NCI-H146 treated with DMSO at 0.1 percent for 48 hours (cell line): ENCODE results near the gene PHF2.
"Not testable (repeated sequence)": the region's sequence is repeated elsewhere in the genome, so short reads cannot be mapped to it uniquely, and the experiment has no call there.

Experiments used
- DNase-seq: peaks from one replicate; lab custom pipeline; 2025; ENCODE audit not compliant: unreplicated experiment; lab: John Stamatoyannopoulos, UW

Gene PHF2

DNA sequence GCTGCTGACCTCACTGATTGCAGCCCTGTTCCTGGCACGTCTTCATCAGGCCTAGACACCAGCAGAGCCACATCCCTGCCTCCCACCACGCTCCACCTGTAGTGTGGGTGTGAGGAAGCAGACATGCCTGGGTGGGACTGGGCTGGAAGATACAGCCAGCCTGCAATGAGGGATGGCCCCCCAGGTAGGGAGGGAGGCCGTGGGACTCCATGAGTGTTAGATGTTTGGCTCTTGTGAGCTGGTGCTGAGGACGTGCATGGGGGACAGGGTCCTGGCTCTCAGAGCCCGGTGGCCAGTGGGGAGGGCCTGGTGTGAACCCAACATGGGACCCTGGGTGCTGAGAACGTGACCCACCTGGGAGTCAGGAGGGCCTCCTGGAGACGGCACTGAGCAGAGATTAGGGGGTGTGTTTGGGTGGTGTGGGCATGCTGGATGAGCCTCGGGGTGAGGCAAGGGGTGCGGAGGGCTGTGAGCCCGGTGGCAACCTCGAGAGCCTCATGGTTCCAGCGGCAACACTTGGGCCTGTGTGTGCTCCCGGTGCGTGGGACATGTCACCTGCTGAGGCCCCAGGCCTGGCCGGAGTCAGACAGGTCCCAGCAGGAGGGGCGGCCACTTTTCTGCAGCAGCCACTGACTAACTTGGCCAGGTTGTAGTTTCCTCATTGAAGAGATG is 87.6 kb downstream of the PHF2 start:
- no peak for DNase-seq

DNA sequence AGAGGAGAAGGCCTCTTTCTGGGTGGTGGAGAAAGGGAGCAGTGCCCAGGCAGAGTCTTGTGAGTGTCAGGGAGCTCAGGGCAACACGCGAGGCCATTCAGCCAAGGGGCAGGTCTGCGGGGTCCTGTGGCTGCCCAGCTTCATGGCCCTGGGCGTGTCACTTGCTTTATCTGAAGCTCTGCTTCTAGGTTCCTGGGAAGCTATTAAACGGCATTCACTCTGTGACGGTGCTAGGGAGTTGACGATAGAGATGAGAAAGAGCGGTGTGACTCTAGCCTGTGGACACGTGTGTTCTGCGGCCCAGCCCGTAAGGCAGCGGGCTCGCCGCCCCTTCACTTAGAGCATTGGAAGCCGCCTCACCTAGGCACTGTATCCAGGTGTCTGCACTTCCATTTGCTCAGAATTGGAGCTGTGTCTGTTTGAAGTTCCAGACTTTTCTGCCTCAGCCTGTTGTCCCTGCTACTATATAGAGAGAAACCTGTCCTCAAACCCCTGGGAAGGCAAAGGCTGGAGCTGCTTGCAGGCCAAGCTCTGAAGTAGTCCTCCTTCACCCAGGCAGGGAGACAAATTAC is 88.3 kb downstream of the PHF2 start:
- no peak for DNase-seq

GRCh38 chr9:93665128-93665636 is 88.8 kb downstream of the PHF2 start:
- DNase-seq, result no peak

GRCh38 chr9:93665637-93666438 is 89.5 kb downstream of the PHF2 start:
- DNase-seq, result no peak

DNA sequence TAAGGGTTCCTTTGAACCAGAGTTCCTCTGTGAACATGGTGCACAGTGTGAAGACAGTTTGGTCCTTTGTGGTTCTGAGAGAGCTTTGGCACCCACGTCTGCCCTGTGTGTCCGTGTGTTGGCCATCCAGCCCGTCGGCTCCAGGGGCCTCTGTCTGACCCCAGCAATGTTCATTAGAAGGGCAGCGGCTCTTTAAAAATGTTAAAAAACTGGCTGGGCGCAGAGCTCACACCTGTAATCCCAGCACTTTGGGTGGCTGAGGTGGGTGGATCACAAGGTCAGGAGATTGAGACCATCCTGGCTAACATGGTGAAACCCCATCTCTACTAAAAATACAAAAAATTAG is 90.0 kb downstream of the PHF2 start:
- not testable (repeated sequence) for DNase-seq

- DNase-seq, result no peak
These were observed 90.6 kb downstream of the PHF2 start for GRCh38 chr9:93667006-93667405.

DNA sequence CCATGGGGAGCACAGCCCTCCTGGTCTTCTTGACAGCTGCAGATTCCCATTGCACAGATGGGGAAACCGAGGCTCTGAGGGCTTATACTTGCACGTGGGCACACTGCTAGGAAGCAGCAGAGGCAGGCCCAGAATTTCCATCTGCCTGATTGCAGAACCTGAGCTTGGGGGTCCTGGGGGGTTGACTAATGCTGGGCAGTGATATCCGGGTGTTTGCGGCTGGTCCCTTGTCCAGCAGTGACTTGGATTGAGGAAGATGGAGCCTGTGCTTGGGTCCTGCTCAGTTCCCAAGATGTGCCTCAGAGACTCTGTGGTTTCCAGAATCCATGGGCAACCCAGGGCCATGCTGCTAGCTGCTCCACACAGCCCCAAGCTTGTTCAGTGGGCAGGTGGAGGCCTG is 91.2 kb downstream of the PHF2 start:
- DNase-seq, result no peak

DNA sequence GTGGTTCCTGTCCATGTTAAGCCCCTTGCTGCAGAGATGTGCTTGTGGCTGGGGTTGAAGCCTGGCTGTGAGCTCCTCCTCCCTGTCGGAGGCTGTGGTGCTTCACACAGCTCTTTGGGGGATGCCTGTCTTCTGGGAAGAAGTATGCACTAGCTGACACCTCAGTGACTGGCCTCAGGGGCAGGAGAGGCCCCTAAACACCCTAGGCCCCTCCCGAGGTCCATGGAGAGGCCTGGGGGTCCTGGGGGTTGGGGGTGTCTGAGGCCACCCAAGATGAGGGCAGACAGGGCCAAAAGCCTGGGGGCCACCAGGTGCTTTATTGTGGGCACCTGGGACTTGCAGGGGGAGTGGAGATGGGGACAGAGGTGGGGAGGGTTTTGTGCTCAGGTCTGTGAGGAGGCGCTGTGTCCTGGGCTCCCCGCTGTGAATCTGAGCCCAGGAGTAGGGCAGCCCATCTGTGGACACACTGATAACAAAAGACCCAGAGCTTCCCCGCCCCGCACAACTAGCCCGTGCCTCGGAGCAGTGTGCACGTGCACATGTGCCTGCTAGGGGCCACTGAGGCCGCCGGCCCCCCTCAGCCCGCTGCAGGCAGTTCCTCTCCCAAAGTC is 92.0 kb downstream of the PHF2 start:
- no peak for DNase-seq

DNA sequence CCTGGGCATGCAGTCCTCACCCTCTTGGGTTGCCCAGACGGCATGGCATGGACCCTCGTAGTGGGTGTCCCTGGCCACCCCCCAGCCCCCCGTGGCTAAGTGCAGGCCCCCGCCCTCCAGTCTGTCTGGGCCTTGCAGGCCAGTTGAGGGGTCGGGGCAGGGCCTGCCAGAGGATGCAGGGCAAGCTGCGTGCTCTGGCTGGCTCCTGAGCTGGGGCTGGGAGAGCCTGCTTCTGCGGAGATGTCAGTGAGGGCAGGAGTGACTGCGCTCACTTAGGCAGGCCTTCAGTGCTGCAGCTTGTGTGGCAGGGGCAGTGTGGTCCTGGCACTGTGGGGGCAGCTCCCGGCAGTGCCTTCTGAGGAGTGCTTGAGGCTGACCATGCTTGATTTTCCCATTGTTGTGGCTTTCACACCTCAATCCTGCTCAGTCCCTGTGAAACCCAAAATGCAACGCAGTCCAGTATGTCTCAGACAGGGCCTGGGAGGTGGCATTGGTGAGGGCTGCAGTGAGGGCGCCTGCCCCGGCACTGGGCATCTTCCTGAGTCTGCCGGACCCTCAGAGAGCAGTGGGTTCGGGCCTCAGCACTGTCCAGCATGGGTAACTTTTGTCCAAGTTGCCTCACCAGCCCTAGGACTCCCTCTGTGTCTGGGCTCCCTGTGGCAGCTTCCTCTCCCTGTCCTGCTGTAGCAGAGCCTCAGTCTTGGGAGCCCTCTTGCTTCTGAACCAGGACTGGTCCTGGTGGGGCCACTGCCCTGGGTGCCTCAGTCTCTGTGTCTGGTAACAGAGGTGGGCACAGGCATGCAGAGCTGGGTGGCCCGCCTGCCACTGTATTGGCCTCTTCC is 93.0 kb downstream of the PHF2 start:
- DNase-seq, result no peak

- no peak for DNase-seq
These were observed 93.5 kb downstream of the PHF2 start for GRCh38 chr9:93669958-93670207.

GRCh38 chr9:93670208-93671019 is 94.0 kb downstream of the PHF2 start:
- DNase-seq, result no peak

DNA sequence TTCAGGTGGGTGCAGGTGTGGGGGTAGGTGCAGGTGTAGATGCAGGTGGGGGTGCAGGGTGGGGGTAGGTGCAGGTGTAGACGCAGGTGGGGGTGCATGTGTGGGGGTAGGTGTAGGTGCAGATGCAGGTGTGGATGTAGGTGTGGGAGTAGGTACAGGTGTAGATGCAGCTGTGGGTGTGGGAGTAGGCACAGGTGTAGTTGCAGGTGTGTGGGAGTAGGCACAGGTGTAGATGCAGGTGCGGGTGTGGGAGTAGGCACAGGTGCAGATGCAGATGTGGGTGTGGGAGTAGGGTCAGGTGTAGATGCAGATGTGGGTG is 94.6 kb downstream of the PHF2 start:
- no peak for DNase-seq

GRCh38 chr9:93672330-93673020 is 96.1 kb downstream of the PHF2 start:
- not testable (repeated sequence) for DNase-seq

DNA sequence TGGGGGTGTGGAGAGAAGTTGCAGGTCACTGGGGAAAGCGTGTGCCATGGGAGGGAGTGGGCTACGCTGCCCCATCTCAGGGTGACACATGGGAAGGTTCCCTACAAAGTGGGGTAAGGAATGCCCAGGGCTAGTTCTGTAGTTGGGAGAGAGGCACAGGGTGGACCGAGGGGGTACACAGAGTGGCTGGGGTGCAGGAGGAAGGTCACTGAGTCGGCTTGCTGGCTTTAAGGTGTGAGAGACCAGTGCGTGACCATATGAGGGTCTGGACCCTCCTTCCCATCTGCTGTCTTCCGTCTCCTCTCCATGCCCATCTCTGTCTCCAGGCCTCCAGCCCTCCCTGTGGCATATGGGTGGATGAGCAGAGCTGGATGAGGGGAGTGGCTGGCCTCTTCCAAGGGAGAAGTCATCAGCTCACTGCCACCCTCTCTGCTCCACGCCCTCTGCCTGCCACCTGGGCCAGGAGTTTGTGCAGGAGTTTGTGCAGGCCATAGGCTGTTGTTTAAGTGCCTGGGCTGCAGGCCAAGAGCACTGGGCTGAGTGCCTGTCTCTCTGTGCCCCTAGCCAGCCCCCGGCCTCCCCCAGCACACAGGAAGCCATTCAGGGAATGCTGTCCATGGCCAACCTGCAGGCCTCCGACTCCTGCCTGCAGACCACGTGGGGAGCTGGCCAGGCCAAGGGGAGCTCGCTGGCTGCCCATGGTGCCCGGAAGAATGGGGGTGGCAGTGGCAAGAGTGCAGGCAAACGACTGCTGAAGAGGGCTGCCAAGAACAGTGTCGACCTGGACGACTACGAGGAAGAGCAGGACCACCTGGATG is 96.8 kb downstream of the PHF2 start:
- DNase-seq, result no peak

- DNase-seq, result no peak
These were observed 97.5 kb downstream of the PHF2 start for GRCh38 chr9:93673839-93674334.

GRCh38 chr9:93674580-93675335 is 98.4 kb downstream of the PHF2 start:
- DNase-seq, result no peak

DNA sequence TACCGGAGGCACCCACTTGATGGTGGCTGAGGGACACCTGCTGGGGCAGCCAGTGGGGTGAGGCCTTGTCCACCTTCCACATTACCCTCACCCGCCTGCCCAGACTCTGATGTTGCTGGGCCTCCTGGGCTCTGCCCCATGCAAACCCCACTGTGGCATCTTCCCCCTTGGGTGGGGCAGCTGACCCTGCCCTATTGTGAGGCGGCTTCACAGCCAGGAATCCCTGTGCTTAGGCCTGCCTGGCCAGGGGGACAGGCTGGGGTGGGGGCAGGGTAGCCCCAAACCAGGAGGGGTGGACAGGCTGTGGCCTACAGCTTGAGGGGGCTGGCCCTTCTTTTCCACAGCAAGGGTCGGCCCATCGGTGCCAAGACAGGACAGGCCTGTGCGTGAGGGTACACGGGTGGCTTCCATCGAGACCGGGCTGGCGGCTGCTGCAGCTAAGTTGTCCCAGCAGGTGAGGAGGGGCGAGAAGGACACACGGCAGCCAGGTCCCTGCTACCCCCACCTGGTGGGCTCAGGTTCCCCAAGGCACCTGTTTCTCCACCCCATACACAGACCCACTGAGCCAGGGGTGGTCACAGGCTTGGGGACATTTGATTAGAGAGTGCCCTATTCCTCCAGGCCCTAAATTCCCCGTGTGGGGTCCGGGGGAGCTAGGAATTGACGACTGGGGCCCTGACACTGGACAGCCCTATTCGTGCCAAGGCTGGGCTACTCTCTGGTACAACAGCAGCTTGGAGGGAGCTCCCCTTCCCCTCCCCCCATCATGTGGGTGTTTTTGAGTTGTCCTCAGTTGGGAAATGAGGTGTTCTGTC is 99.2 kb downstream of the PHF2 start:
- no peak for DNase-seq
